Measurements from ENCODE around the gene ACER3.

GRCh38 chr11:77029829-77030228 lies 169.1 kb downstream of the ACER3 start:
- TF ChIP-seq, protein P1, sequence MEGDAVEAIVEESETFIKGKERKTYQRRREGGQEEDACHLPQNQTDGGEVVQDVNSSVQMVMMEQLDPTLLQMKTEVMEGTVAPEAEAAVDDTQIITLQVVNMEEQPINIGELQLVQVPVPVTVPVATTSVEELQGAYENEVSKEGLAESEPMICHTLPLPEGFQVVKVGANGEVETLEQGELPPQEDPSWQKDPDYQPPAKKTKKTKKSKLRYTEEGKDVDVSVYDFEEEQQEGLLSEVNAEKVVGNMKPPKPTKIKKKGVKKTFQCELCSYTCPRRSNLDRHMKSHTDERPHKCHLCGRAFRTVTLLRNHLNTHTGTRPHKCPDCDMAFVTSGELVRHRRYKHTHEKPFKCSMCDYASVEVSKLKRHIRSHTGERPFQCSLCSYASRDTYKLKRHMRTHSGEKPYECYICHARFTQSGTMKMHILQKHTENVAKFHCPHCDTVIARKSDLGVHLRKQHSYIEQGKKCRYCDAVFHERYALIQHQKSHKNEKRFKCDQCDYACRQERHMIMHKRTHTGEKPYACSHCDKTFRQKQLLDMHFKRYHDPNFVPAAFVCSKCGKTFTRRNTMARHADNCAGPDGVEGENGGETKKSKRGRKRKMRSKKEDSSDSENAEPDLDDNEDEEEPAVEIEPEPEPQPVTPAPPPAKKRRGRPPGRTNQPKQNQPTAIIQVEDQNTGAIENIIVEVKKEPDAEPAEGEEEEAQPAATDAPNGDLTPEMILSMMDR (conservative IDR thresholded peaks at IDR 0.05; ENCODE audit: low read depth, low read length), result no peak
- TF ChIP-seq RAD21 (IDR thresholded peaks at IDR 0.05; ENCODE audit: low read length) (no peak), USF2 (IDR thresholded peaks at IDR 0.05; ENCODE audit: low read depth, low read length) (no peak), POLR2A (IDR thresholded peaks at IDR 0.05; ENCODE audit: low read depth, low read length) (no peak), RCOR1 (IDR thresholded peaks at IDR 0.05; ENCODE audit: insufficient replicate concordance, low read length) (no peak), RFX5 (IDR thresholded peaks at IDR 0.05; ENCODE audit: low read depth, low read length) (no peak), MAZ (IDR thresholded peaks at IDR 0.05; ENCODE audit: borderline replicate concordance, low read depth, low read length) (no peak), FOS (IDR thresholded peaks at IDR 0.05; ENCODE audit: low read depth, low read length) (no peak), NFE2L2 (IDR thresholded peaks at IDR 0.05; ENCODE audit: low read depth, low read length) (no peak)
